Neural cell (in vitro differentiated cells): ENCODE measurements around the gene TGFBRAP1.

ENCODE experiments used
- EZH2 ChIP-seq: fragments of 200-600, 300-800 bp; shearing (Covaris generic), sonication (generic); IDR thresholded peaks from 2 replicates; pipeline ENCODE4 v1.6.1; 2014; ENCODE audit warnings: antibody characterized with exemption, low read length, borderline replicate concordance, mild to moderate bottlenecking; ENCODE audit not compliant: insufficient read depth, poor library complexity, severe bottlenecking
- POLR2AphosphoS5 ChIP-seq: IDR thresholded peaks from 2 replicates; pipeline ENCODE4 v1.6.1; 2012
- TAF1 ChIP-seq: IDR thresholded peaks from 2 replicates; pipeline ENCODE4 v1.6.1; 2012; ENCODE audit warnings: low read depth
- TF ChIP-seq, protein P1 (sequence below): fragments of 450-650 bp; IDR thresholded peaks from 2 replicates; pipeline ENCODE4 v1.5.1; 2014; ENCODE audit warnings: antibody characterized with exemption, mild to moderate bottlenecking, moderate library complexity; ENCODE audit not compliant: poor library complexity, severe bottlenecking
- TF ChIP-seq, protein P2 (sequence below): IDR thresholded peaks from 2 replicates; pipeline ENCODE4 v1.6.1; 2012; ENCODE audit warnings: borderline replicate concordance

DNA sequence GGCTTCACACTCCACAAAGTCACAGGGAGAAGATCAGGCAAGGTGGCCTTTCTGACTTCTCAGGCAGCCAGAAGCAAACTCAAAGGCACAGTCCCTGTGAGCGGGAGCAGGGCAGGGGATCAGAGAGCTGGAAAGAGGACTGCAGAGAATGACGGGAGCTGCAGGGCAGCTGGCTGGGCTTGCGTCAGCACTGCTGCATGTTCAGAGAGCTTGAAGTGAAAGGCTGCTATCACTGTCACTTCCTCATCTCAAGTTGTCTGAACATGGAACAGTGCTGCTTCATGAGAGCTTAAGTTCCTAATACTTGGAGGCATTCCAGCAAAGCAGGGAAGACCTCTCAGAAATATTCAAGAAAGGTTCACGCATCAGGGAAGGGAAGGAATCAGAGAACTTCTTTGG, 20.4 kb downstream of the TGFBRAP1 start:
- no peak for TF ChIP-seq TAF1
- TF ChIP-seq, protein P1, sequence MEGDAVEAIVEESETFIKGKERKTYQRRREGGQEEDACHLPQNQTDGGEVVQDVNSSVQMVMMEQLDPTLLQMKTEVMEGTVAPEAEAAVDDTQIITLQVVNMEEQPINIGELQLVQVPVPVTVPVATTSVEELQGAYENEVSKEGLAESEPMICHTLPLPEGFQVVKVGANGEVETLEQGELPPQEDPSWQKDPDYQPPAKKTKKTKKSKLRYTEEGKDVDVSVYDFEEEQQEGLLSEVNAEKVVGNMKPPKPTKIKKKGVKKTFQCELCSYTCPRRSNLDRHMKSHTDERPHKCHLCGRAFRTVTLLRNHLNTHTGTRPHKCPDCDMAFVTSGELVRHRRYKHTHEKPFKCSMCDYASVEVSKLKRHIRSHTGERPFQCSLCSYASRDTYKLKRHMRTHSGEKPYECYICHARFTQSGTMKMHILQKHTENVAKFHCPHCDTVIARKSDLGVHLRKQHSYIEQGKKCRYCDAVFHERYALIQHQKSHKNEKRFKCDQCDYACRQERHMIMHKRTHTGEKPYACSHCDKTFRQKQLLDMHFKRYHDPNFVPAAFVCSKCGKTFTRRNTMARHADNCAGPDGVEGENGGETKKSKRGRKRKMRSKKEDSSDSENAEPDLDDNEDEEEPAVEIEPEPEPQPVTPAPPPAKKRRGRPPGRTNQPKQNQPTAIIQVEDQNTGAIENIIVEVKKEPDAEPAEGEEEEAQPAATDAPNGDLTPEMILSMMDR: no peak
- TF ChIP-seq, protein P2, sequence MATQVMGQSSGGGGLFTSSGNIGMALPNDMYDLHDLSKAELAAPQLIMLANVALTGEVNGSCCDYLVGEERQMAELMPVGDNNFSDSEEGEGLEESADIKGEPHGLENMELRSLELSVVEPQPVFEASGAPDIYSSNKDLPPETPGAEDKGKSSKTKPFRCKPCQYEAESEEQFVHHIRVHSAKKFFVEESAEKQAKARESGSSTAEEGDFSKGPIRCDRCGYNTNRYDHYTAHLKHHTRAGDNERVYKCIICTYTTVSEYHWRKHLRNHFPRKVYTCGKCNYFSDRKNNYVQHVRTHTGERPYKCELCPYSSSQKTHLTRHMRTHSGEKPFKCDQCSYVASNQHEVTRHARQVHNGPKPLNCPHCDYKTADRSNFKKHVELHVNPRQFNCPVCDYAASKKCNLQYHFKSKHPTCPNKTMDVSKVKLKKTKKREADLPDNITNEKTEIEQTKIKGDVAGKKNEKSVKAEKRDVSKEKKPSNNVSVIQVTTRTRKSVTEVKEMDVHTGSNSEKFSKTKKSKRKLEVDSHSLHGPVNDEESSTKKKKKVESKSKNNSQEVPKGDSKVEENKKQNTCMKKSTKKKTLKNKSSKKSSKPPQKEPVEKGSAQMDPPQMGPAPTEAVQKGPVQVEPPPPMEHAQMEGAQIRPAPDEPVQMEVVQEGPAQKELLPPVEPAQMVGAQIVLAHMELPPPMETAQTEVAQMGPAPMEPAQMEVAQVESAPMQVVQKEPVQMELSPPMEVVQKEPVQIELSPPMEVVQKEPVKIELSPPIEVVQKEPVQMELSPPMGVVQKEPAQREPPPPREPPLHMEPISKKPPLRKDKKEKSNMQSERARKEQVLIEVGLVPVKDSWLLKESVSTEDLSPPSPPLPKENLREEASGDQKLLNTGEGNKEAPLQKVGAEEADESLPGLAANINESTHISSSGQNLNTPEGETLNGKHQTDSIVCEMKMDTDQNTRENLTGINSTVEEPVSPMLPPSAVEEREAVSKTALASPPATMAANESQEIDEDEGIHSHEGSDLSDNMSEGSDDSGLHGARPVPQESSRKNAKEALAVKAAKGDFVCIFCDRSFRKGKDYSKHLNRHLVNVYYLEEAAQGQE: no peak
- no peak for TF ChIP-seq EZH2
- TF ChIP-seq POLR2AphosphoS5: no peak
